Naive thymus-derived CD8-positive, alpha-beta T cell (primary cell): Measurements from ENCODE around the gene ZNF425. TPM values are rescaled to one million over a fixed set of nuclear protein-coding genes. Genes with fewer than 3 reads are reported as not detected.
A peak's percentile ranks its signal among the peaks of the same experiment; 100 is the strongest.

Experiments used
- ATAC-seq, 2 donors: fragments of 150-1000 bp; cut with Tn5 transposase in 1 of 2; sonication (Bioruptor Pico), chemical (Tn5 transposase) in 1 of 2; 1 replicate in 1 of 2; 2 replicates in 1 of 2; pipeline ENCODE4 v1.10.0; 2021; ENCODE audit warnings: mild to moderate bottlenecking in 2 of 2, moderate library complexity in 2 of 2
- POLR2A ChIA-PET: fragments of 350-600 bp; sonication (Branson Sonifier 250); formaldehyde crosslinking; loops from one replicate; lab custom pipeline; 2021; ENCODE audit warnings: antibody characterized with exemption; lab: Charles Lee
- DNase-seq, 10 donors: peaks; one replicate each; pipeline versions ENCODE4 v3.0.0 to v3.0.0-alpha.2; 2020 to 2022
- H3K27ac Mint-ChIP-seq, 10 donors: one replicate each; pipeline ENCODE4 v1.8.0; 2020 to 2022; ENCODE audit warnings: mild to moderate bottlenecking in 10 of 10, mixed read lengths in 10 of 10, moderate library complexity in 4 of 10, inconsistent platforms in 1 of 10
- H3K27me3 Mint-ChIP-seq, 5 donors: one replicate each; pipeline ENCODE4 v1.8.0; 2021 to 2022; ENCODE audit warnings: mixed read lengths in 5 of 5
- H3K36me3 Mint-ChIP-seq, 3 donors: one replicate each; pipeline ENCODE4 v1.8.0; 2020 to 2022; ENCODE audit warnings: mixed read lengths in 3 of 3, mild to moderate bottlenecking in 2 of 3, inconsistent platforms in 1 of 3
- H3K4me1 Mint-ChIP-seq, 4 donors: one replicate each; pipeline ENCODE4 v1.8.0; 2021 to 2022; ENCODE audit warnings: mixed read lengths in 4 of 4
- H3K4me3 Mint-ChIP-seq, 10 donors: one replicate each; pipeline ENCODE4 v1.8.0; 2020 to 2022; ENCODE audit warnings: mild to moderate bottlenecking in 10 of 10, mixed read lengths in 10 of 10, moderate library complexity in 6 of 10, inconsistent platforms in 1 of 10
- H3K9me3 Mint-ChIP-seq, 9 donors: one replicate each; pipeline ENCODE4 v1.8.0; 2020 to 2022; ENCODE audit warnings: mixed read lengths in 9 of 9, mild to moderate bottlenecking in 3 of 9, inconsistent platforms in 1 of 9, moderate library complexity in 1 of 9
- polyA plus RNA-seq, 3 donors: library from polyadenylated mRNA; unstranded; fragments of 300-500 nt; fragmentation: Illumina TruSeq; gene quantifications; one replicate each; pipeline ENCODE4 v1.2.3, GENCODE V29; 2021
- total RNA-seq, 8 experiments: library from RNA in 2 of 8; stranded (reverse) in 2 of 8; gene quantifications; one replicate each; pipeline ENCODE4 v1.2.3 and lab custom pipeline; 2021 to 2026

Gene ZNF425
- total and polyA plus RNA-seq, 5 experiments from 2014 or later = 0.65 to 3.8 (median 1.8) TPM

DNA sequence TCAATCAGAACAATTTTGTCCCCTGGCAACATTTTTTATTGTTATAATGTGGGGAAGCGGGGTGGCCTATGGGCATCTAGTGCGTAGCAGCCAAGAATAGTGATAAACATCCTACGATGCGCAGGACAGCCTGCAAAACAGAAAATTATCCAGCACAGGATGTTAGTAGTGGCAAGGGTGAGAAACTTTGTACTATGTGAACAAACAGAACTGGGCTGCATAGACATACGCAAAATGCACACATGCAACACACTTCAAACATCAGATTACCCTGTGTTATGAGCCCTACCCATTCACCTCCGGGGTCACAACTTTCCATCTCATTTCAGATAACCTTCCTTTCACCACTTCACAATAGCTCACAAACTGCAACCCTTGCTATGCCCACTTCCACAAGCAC lies 38.7 kb downstream of the ZNF425 start:
- DNase-seq (peak in 2 of 10 donors; percentile 9 to 12), ATAC-seq (no peak)
- H3K27me3 Mint-ChIP-seq = no peaks in the 10 kb centered on the region
- POLR2A ChIA-PET = interaction anchor here (0.7 to 1.2 kb wide), 2 partner anchors 61 to 382 kb away, joined by 4 to 8 read pairs; no protein-coding TSS in a partner anchor
- peaks cover 0 to 16% (median 10%) of the 10 kb centered on the region in 3 donors for H3K36me3 Mint-ChIP-seq
- H3K9me3 Mint-ChIP-seq = peaks cover 0 to 4% (median 0%) of the 10 kb centered on the region in 9 donors
- H3K4me1 Mint-ChIP-seq = peaks cover 18 to 54% (median 38%) of the 10 kb centered on the region in 4 donors
- H3K4me3 Mint-ChIP-seq = peak overlapping the region in 7 of 10 donors; percentile 1 to 69 (median 12)
- H3K27ac Mint-ChIP-seq = peak overlapping the region in 8 of 10 donors; percentile 1 to 83 (median 40)

GRCh38 chr7:149085866-149086265 lies 40.3 kb downstream of the ZNF425 start:
- POLR2A ChIA-PET = interaction anchor here (0.9 kb wide), 1 partner anchor 116 kb away, joined by 6 read pairs; no protein-coding TSS in a partner anchor
- H3K27ac Mint-ChIP-seq = peak overlapping the region in 2 of 10 donors; percentile 29 to 33
- peaks cover 16 to 48% (median 42%) of the 10 kb centered on the region in 4 donors for H3K4me1 Mint-ChIP-seq
- H3K4me3 Mint-ChIP-seq = no peak overlapping the region
- DNase-seq (no peak), ATAC-seq (no peak)
- peaks cover 0 to 18% (median 12%) of the 10 kb centered on the region in 3 donors for H3K36me3 Mint-ChIP-seq
- H3K9me3 Mint-ChIP-seq = peaks cover 0 to 4% (median 0%) of the 10 kb centered on the region in 9 donors
- H3K27me3 Mint-ChIP-seq = no peaks in the 10 kb centered on the region

GRCh38 chr7:149084407-149084806 lies 41.7 kb downstream of the ZNF425 start:
- Mint-ChIP-seq H3K4me3 (no peak overlapping the region), H3K27ac (peak overlapping the region in 1 of 10 donors; percentile 83), H3K36me3 (peaks cover 0 to 29% (median 18%) of the 10 kb centered on the region in 3 donors), H3K9me3 (peaks cover 0 to 4% (median 0%) of the 10 kb centered on the region in 9 donors), H3K4me1 (peaks cover 10 to 44% (median 42%) of the 10 kb centered on the region in 4 donors), H3K27me3 (no peaks in the 10 kb centered on the region)
- ATAC-seq (no peak), DNase-seq (no peak)
- POLR2A ChIA-PET = interaction anchor here (1.1 kb wide), 1 partner anchor 56 kb away, joined by 3 read pairs; the partner anchor contains the start of gene PDIA4

DNA sequence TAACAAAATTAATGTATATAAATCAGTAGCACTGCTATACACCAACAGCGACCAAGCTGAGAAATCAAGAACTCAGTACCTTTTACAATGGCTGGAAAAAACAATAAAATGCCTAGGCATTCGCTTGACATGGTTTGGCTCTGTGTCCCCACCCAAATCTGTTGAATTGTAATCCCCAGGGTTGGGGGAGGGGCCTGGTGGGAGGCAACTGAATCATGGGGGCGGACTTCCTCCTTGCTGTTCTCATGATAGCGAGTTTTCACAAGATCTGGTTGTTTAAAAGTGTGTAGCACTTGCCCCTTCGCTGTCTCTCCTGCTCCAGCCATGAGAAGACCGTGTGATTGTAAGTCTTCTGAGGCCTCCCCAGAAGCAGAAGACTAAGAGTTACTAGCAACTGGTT lies 44.2 kb downstream of the ZNF425 start:
- POLR2A ChIA-PET = no interaction called here
- DNase-seq = no peak
- Mint-ChIP-seq H3K9me3 (peaks cover 0 to 4% (median 0%) of the 10 kb centered on the region in 9 donors), H3K4me1 (peaks cover 8 to 37% (median 31%) of the 10 kb centered on the region in 4 donors), H3K27me3 (no peaks in the 10 kb centered on the region), H3K4me3 (no peak overlapping the region), H3K36me3 (peaks cover 0 to 39% (median 24%) of the 10 kb centered on the region in 3 donors), H3K27ac (peak overlapping the region in 5 of 10 donors; percentile 8 to 56 (median 37))
- ATAC-seq = no peak

GRCh38 chr7:149077594-149077993 lies 48.5 kb downstream of the ZNF425 start:
- DNase-seq (no peak), ATAC-seq (no peak)
- H3K36me3 Mint-ChIP-seq = peaks cover 0 to 45% (median 16%) of the 10 kb centered on the region in 3 donors
- H3K27me3 Mint-ChIP-seq = no peaks in the 10 kb centered on the region
- H3K27ac Mint-ChIP-seq = no peak overlapping the region
- peaks cover 0 to 1% (median 0%) of the 10 kb centered on the region in 9 donors for H3K9me3 Mint-ChIP-seq
- no peak overlapping the region for H3K4me3 Mint-ChIP-seq
- peaks cover 0 to 36% (median 18%) of the 10 kb centered on the region in 4 donors for H3K4me1 Mint-ChIP-seq
- POLR2A ChIA-PET = no interaction called here

DNA sequence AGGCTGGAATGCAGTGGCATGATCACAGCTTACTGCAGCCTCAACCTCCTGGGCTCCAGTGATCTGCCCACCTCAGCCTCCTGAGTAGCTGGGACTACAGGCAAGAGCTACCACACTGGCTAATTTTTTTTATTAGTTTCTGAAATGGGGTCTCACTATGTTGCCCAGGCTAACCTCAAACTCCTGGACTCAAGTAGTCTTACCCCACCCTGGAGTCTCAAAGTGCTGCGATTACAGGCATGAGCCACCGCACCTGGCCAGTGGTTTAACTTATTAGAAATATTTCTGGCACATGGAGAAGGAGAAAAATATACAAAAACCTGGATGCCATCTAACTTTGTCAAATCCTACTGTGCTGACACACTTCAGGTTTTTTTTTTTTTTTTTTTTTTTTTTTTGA lies 50.8 kb downstream of the ZNF425 start:
- DNase-seq (no peak), ATAC-seq (no peak)
- H3K27ac Mint-ChIP-seq = peak overlapping the region in 4 of 10 donors; percentile 6 to 62 (median 39)
- no peaks in the 10 kb centered on the region for H3K27me3 Mint-ChIP-seq
- peaks cover 2 to 30% (median 6%) of the 10 kb centered on the region in 4 donors for H3K4me1 Mint-ChIP-seq
- H3K4me3 Mint-ChIP-seq = no peak overlapping the region
- peaks cover 0 to 1% (median 0%) of the 10 kb centered on the region in 9 donors for H3K9me3 Mint-ChIP-seq
- peaks cover 0 to 51% (median 11%) of the 10 kb centered on the region in 3 donors for H3K36me3 Mint-ChIP-seq
- POLR2A ChIA-PET = no interaction called here

DNA sequence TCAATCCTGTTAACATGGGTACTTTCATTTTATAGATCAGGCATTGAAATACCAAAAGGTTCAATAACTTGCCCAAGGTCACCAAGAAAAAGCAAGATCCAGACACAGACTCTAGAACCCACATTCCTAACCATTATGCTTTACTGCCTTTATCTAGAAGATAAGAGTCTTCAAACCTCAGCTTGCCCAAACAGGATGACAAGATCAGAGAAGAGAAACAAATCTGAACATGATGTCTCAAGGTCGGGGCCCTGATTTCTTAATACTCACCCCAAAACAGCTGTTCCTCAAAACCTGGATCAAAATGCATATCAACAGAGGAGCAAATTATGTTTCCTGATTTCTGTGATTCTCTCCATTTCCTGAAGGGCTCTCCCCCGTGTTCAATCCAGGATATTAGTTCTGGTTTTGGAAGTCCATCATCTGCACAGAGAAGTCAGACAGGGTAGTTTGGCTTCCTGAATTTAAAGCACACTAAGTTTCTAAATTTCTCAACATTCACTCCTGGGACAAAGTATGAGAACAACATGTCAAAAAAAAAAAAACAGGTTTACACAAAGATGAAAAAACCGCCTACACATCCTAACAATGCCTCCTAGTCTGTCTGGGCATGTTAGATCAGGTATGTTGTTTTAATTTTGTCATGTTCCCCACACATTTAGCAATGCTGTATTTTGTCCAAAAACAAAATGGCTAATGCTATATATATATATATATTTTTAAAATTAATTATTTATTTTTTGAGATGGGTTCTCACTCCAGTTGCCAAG lies 51.8 kb downstream of the ZNF425 start:
- peaks cover 0 to 1% (median 0%) of the 10 kb centered on the region in 9 donors for H3K9me3 Mint-ChIP-seq
- peaks cover 0 to 49% (median 8%) of the 10 kb centered on the region in 3 donors for H3K36me3 Mint-ChIP-seq
- H3K4me3 Mint-ChIP-seq = no peak overlapping the region
- DNase-seq (no peak), ATAC-seq (no peak)
- POLR2A ChIA-PET = no interaction called here
- H3K27ac Mint-ChIP-seq = peak overlapping the region in 7 of 10 donors; percentile 21 to 87 (median 54)
- H3K27me3 Mint-ChIP-seq = no peaks in the 10 kb centered on the region
- H3K4me1 Mint-ChIP-seq = peaks cover 1 to 28% (median 5%) of the 10 kb centered on the region in 4 donors

- H3K27ac Mint-ChIP-seq = peak overlapping the region; percentile 25 to 92 (median 63)
- no peaks in the 10 kb centered on the region for H3K9me3 Mint-ChIP-seq
- H3K27me3 Mint-ChIP-seq = no peaks in the 10 kb centered on the region
- ATAC-seq (no peak), DNase-seq (no peak)
- POLR2A ChIA-PET = interaction anchor here (1.4 kb wide), 1 partner anchor 19 kb away, joined by 5 read pairs; no protein-coding TSS in a partner anchor
- peaks cover 3 to 28% (median 10%) of the 10 kb centered on the region in 4 donors for H3K4me1 Mint-ChIP-seq
- H3K36me3 Mint-ChIP-seq = peaks cover 0 to 49% (median 6%) of the 10 kb centered on the region in 3 donors
- H3K4me3 Mint-ChIP-seq = no peak overlapping the region
Observed at GRCh38 chr7:149072438-149072775, 53.7 kb downstream of the ZNF425 start.

DNA sequence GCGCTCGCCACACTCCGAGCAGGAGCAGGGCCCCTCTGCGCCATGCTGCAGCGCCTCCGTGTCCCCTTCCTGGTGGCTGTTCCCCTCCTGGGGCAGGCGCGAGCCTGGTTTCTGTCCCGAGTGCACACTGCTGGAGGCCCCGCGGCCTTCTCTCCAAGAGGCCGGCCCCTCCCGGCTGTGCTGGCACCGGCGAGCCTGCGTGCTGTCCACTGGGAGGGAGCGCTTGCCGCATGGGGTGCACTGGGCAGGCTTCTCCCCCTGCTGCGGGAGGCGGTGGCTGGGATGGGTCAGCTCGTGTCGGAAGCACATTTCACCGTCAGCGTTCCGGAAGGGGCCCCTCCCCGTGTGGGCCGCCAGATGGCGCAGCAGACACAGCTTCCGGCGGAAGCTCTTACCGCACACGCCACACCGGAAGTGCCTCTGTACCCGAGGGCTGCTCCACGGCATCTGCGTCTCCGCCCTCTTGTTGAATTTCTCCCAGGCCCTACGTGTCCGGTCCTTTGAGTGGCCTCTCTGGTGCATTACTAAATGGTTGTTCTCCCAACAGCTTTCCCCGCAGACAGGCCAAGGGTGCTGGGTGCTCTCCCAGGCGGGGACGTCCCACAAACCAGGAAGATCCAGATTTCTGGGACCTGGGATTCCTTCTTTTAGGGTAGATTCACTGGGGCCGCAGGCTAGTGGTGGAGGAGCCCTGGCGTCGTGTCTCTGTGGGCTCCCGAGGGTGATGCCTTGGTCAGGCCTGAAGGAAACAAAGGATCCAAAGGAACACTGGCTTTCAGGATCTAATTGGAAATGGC lies 54.3 kb downstream of the ZNF425 start:
- H3K4me1 Mint-ChIP-seq = peaks cover 3 to 27% (median 7%) of the 10 kb centered on the region in 4 donors
- DNase-seq (peak in 9 of 10 donors; percentile 28 to 68 (median 45)), ATAC-seq (peak; percentile 68 to 89)
- H3K27ac Mint-ChIP-seq = peak overlapping the region in 9 of 10 donors; percentile 47 to 92 (median 76)
- H3K27me3 Mint-ChIP-seq = no peaks in the 10 kb centered on the region
- POLR2A ChIA-PET = interaction anchor here (1.4 kb wide), 1 partner anchor 19 kb away, joined by 5 read pairs; no protein-coding TSS in a partner anchor
- H3K36me3 Mint-ChIP-seq = peaks cover 0 to 44% (median 2%) of the 10 kb centered on the region in 3 donors
- H3K9me3 Mint-ChIP-seq = no peaks in the 10 kb centered on the region
- peak overlapping the region in 5 of 10 donors; percentile 28 to 54 (median 37) for H3K4me3 Mint-ChIP-seq

DNA sequence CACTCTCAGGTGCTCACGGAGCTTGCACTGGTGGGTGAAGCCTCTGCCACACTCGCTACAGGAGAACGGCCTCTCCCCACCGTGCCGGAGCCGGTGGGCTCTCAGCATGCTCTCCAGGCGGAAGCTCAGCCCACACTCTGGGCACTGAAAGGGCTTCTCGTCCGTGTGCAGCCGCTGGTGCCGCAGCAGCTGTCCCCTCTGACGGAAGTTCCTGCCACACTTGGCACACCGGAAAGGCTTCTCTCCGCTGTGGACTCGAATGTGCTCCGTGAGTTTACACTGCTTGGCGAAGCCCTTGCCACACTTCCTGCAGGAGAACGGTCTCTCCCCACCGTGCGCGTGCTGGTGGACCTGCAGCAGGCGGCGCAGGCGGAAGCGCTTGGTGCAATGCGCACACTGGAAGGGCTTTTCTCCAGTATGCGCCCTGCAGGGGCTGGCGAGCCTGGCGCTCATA lies 54.9 kb downstream of the ZNF425 start:
- Mint-ChIP-seq H3K27ac (no peak overlapping the region), H3K27me3 (no peaks in the 10 kb centered on the region), H3K9me3 (no peaks in the 10 kb centered on the region), H3K4me1 (peaks cover 3 to 24% (median 6%) of the 10 kb centered on the region in 4 donors), H3K4me3 (peak overlapping the region in 1 of 10 donors; percentile 42), H3K36me3 (peaks cover 0 to 40% (median 0%) of the 10 kb centered on the region in 3 donors)
- POLR2A ChIA-PET = interaction anchor here (1.4 kb wide), 1 partner anchor 20 kb away, joined by 5 read pairs; no protein-coding TSS in a partner anchor
- DNase-seq (no peak), ATAC-seq (peak in 1 of 2 donors; percentile 14)

GRCh38 chr7:149070372-149071125 lies 55.6 kb downstream of the ZNF425 start:
- DNase-seq (no peak), ATAC-seq (no peak)
- Mint-ChIP-seq H3K36me3 (peaks cover 0 to 40% (median 0%) of the 10 kb centered on the region in 3 donors), H3K27me3 (no peaks in the 10 kb centered on the region), H3K27ac (no peak overlapping the region), H3K4me3 (no peak overlapping the region), H3K4me1 (peaks cover 6 to 26% (median 6%) of the 10 kb centered on the region in 4 donors), H3K9me3 (no peaks in the 10 kb centered on the region)
- POLR2A ChIA-PET = no interaction called here
